GM12864 (cell line): Measurements from ENCODE around the gene NKD2.

Source experiments
- DNase-seq: peaks from one replicate; pipeline ENCODE4 v3.0.0-alpha.2; 2011; ENCODE audit warnings: low read depth
- H3K4me3 ChIP-seq: 2 replicates; pipeline ENCODE4 v1.5.1; 2011; ENCODE audit warnings: mild to moderate bottlenecking, low read depth, low read length, control low read depth
- TF ChIP-seq, protein P1 (sequence below): IDR thresholded peaks from 2 replicates; pipeline ENCODE4 v1.5.1; 2011; ENCODE audit warnings: low read depth, mild to moderate bottlenecking, moderate library complexity, low read length, control low read depth, inconsistent platforms; ENCODE audit errors: missing control alignments

NKD2 gene

DNA sequence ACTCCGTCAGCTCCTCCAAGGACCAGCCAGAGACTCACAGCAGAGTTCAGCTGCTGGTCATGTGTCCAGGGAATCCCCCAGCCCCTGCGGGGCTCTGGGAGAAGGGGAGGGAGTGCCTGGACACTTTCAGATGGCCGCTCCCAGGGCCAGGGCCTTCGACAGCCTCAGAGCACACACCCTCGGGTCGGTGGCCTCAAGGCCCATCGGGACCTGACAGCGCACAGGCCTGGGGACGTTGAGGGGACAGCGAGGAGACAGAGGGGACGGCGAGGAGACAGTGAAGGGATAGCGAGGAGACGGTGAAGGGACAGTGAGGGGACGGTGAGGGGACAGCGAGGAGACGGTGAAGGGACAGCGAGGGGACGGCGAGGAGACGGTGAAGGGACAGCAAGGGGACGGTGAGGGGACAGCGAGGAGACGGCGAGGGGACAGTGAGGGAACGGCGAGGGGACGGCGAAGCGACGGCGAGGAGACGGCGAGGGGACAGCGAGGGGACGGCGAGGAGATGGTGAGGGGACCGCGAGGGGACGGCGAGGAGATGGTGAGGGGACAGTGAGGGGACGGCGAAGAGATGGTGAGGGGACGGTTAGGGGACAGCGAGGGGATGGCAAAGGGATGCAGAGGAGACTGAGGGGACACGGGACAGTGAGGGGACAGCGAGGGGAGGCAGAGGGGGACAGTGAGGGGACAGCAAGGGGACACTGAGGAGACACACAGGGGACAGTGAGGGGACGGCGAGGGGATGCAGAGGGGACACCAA, 56.0 kb downstream of the NKD2 start:
- H3K4me3 ChIP-seq: no peak overlapping the region
- DNase-seq: no peak
- TF ChIP-seq, protein P1, sequence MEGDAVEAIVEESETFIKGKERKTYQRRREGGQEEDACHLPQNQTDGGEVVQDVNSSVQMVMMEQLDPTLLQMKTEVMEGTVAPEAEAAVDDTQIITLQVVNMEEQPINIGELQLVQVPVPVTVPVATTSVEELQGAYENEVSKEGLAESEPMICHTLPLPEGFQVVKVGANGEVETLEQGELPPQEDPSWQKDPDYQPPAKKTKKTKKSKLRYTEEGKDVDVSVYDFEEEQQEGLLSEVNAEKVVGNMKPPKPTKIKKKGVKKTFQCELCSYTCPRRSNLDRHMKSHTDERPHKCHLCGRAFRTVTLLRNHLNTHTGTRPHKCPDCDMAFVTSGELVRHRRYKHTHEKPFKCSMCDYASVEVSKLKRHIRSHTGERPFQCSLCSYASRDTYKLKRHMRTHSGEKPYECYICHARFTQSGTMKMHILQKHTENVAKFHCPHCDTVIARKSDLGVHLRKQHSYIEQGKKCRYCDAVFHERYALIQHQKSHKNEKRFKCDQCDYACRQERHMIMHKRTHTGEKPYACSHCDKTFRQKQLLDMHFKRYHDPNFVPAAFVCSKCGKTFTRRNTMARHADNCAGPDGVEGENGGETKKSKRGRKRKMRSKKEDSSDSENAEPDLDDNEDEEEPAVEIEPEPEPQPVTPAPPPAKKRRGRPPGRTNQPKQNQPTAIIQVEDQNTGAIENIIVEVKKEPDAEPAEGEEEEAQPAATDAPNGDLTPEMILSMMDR: no peak

DNA sequence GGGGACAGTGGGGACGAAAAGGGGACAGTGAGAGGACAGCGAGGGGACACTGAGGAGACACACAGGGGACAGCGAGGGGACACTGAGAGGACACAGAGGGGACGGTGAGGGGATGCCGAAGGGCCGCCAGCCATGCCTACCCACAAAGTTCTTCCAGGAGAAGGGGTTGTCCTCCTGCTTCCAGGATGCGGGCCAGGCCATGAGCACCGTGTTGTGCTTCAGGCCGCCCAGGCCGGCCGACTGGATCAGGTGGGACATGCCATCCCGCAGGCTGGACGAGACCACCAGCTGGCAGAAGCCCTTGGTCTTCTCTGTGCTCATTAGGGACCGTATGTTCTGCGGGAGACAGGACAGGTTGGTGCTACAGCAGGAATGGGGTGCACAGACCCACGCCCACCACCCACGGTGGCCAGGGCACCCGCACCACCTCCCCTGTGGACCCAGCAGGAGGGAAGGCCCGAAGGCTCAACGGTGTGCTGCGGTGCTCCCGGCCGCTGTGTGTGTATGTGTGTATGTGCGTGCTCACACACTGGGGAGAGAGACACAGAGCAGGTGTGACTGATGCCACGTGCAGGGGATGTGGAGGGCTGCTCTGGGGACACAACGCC, 56.6 kb downstream of the NKD2 start:
- H3K4me3 ChIP-seq: no peak overlapping the region
- DNase-seq: no peak
- TF ChIP-seq, protein P1: no peak

DNA sequence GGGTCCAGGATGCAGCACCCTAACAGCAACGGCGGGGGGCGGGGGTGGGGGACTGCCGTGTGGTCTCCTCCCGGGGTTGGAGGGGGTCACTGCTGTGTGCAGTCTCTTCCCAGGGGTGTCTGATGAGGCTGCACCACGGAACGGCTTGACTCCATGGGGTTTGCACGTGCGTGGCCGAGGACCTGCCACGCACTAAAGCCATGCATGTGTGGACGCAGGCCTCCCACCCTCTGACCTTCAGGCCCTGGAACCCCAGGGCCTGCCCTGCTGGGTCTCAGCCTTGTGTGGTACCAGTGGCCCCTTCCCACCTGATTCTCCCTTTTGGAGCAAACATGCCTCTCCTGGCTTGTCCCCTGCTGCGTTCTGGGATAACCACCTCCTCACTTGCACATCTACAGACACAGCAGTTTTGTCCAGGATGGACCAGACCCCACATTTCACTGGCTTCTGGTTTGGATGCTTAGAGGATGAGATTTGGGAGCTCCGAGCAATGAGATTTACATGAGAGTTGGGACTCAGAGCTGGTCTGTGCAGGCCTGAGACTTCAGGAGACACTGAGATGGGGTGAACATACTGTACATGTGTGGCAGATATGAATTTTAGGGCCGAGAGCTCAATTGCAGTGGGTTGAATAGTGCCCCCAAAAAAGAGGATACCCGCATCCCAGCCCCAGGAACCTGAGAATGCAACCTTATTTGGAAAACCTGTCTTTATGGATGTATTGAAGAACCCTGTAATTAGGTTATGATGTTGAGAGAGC, 57.5 kb downstream of the NKD2 start:
- TF ChIP-seq, protein P1: no peak
- DNase-seq: no peak

DNA sequence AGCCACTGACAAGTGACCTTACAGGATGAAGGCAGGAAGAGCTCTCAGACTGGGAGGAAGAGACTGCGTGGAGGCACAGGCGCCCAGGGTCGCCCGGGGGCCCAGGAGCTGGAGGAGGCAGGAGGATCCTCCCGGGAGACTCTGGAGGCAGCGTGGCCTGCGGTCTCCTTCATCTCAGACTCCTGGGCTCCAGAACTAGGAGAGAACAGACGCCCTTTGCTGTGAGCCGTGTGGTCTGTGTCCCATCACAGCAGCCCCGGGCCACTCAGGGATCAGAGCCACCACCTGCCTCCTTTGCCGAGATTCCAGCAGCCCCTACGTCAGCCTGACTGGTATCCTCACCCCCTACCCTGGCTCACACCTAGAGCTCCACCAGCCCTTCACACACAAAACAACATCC, 58.1 kb downstream of the NKD2 start:
- no peak overlapping the region for H3K4me3 ChIP-seq
- TF ChIP-seq, protein P1: no peak
- no peak for DNase-seq

More for the DNA sequence above, 57.5 kb downstream of the NKD2 start:
- H3K4me3 ChIP-seq: no peak overlapping the region

DNA sequence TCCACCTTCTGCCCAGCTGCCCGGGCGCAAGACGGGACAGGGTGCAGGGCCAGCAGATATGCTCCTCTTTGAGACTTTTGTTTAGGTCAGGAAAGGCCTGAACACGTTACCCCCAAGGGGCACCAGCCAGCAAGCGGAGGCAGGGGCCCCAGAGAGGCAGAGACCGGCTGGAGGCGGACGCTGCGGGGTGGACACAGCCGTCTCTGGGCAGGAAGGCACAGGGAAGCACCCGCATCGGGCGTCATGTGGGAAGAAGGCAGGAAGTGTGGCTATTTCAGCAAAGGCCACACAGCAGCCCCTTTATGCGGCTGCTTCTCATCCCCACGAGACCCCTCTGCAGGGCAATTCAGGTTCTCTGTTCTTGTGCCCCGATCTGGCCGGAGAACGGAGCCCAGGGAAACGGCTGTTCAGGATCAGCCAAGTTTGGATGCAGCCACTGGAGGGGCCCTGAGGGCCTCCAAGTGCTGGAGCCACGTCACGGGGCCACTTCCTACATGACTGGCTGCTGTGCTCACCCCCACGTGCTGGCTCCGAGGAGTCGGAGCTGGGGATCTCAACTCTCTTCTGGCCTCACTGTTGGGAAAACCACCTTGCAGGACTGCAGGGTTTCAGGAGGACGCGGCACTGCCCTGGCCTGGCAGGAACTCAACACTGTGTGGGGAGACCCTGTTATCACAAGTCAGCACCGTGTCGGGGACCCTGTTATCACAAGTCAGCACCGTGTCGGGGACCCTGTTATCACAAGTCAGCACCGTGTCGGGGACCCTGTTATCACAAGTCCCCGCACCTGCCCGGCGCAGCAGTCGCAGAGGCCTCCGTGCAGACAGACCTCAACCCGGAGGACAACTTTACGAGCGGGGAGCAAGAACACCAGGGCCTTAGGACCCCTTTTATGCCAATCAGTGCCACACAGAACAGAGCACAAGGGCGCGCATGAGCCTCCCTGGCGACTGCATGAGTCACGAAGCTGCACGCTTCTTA, 58.8 kb downstream of the NKD2 start:
- no peak overlapping the region for H3K4me3 ChIP-seq
- no peak for DNase-seq
- TF ChIP-seq, protein P1: no peak

DNA sequence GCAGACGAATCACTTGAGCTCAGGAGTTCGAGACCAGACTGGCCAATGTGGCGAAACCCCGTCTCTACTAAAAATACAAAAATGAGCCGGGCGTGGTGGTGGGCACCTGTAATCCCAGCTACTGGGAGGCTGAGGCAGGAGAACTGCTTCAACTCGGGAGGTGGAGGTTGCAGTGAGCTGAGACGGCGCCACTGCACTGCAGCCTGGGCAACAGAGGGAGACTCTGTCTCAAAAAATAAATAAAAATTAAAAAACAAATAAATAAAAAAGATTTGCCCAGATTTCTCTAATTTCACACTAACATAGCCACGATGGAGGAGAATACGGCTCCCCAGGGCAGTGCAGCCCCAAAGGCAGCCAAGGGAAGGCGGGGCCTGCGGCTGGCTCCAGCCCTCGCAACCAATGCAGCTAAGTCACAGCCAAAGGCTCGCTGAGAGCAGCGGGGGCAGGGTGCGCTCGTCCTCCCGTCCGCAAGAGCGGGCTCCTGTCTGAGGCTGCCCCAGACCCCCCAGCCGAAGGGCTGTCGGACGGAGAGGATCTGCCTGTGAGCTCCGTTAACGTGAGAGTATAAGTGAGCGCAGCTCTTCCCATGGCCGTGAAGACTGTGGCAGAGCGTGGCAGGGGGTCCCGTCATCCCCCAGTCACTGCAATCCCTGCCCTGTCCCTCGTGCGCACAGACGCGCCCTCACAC, 59.7 kb downstream of the NKD2 start:
- TF ChIP-seq, protein P1: no peak
- DNase-seq: no peak
- no peak overlapping the region for H3K4me3 ChIP-seq
